Testis (tissue), 3 donors: ENCODE results near the gene ABCG1. TPM values are rescaled to one million over a fixed set of nuclear protein-coding genes. Genes with fewer than 3 reads are reported as not detected.

Experiments
- DNase-seq: peaks from one replicate; pipeline ENCODE4 v3.0.0-alpha.2; 2019
- H3K27ac ChIP-seq, 2 donors: fragments of 200-600 bp; sonication (generic); one replicate each; pipeline ENCODE4 v1.5.1; 2019
- H3K27me3 ChIP-seq: fragments of 200-600 bp; sonication (generic); one replicate; pipeline ENCODE4 v1.5.1; 2019
- H3K36me3 ChIP-seq: fragments of 200-600 bp; sonication (generic); one replicate; pipeline ENCODE4 v1.5.1; 2017; ENCODE audit warnings: low read depth; ENCODE audit errors: missing control alignments
- H3K4me1 ChIP-seq: fragments of 200-600 bp; sonication (generic); one replicate; pipeline ENCODE4 v1.5.1; 2019
- H3K4me3 ChIP-seq, 2 donors: fragments of 200-600 bp; sonication (generic); one replicate each; pipeline ENCODE4 v1.5.1; 2017 to 2019
- H3K9me3 ChIP-seq: fragments of 200-600 bp; sonication (generic); one replicate; pipeline ENCODE4 v1.5.1; 2017
- CTCF ChIP-seq, 3 experiments: fragments of 450-650 bp in 2 of 3; fragments of 200-600 bp in 1 of 3; sonication (generic) in 1 of 3; IDR thresholded peaks; one replicate each; pipeline ENCODE4 v1.5.1; 2016 to 2019; ENCODE audit warnings: antibody characterized with exemption in 3 of 3, mild to moderate bottlenecking in 2 of 3, moderate library complexity in 1 of 3
- POLR2A ChIP-seq: fragments of 450-650 bp; IDR thresholded peaks from one replicate; pipeline ENCODE4 v1.6.1; 2017; ENCODE audit warnings: antibody characterized with exemption, mild to moderate bottlenecking, moderate library complexity
- WGBS, 2 donors: methylation state at CpG; one replicate each; pipeline ENCODE4 v1.1.5; 2018; 5-methylcytosine and 5-hydroxymethylcytosine counted together
- intact Hi-C: fragments of 100-400 bp; cut with DNase I; formaldehyde crosslinking; loops from one replicate; pipeline ENCODE4 v1.15.1; 2023; ENCODE audit warnings: low total_unique reads
- polyA plus RNA-seq: library from polyadenylated mRNA; stranded (reverse); fragments of 350-450 nt; fragmentation: Illumina TruSeq; extraction: RNeasy Lipid Tissue Mini Kit (QIAGEN cat#74804); gene quantifications from one replicate; pipeline ENCODE4 v1.2.3, GENCODE V29; 2014; ENCODE audit warnings: low read depth, low replicate concordance; ENCODE audit not compliant: insufficient read depth
- total RNA-seq, 2 donors: library from RNA; depleted of rRNA; stranded (reverse); fragments of >200 nt; gene quantifications; one replicate each; pipeline ENCODE4 v1.2.3, GENCODE V29; 2016

ABCG1 gene
- total and polyA plus RNA-seq, 3 donors from 2014 or later, result 4.6 to 5.9 (median 5.1) TPM

GRCh38 chr21:42306366-42307035 is 87.6 kb downstream of the ABCG1 start:
- 80 to 87% methylated on average over 16 to 17 of the region's 17 CpGs for WGBS, 2 donors
- Histone ChIP-seq H3K4me1 (peaks cover 11% of the 10 kb centered on the region), H3K9me3 (no peaks in the 10 kb centered on the region), H3K4me3 (no peak overlapping the region), H3K27me3 (no peaks in the 10 kb centered on the region), H3K27ac (no peak overlapping the region), H3K36me3 (no peaks in the 10 kb centered on the region)
- intact Hi-C loops, result no loop called here
- TF ChIP-seq POLR2A (no peak), CTCF (IDR thresholded peaks at IDR 0.05) (no peak)
- no peak for DNase-seq

GRCh38 chr21:42307106-42307505 is 88.2 kb downstream of the ABCG1 start:
- TF ChIP-seq POLR2A (no peak), CTCF (IDR thresholded peaks at IDR 0.05) (no peak)
- H3K27me3 ChIP-seq, result no peaks in the 10 kb centered on the region

GRCh38 chr21:42308161-42308913 is 89.4 kb downstream of the ABCG1 start:
- no peak for TF ChIP-seq CTCF (IDR thresholded peaks at IDR 0.05)
- no peak for TF ChIP-seq POLR2A
- WGBS, 2 donors, result 73 to 89% methylated on average over 12 to 17 of the region's 17 CpGs
- intact Hi-C loops, result no loop called here
- Histone ChIP-seq H3K4me1 (peaks cover 28% of the 10 kb centered on the region), H3K4me3 (no peak overlapping the region), H3K27ac (no peak overlapping the region), H3K36me3 (no peaks in the 10 kb centered on the region), H3K9me3 (no peaks in the 10 kb centered on the region), H3K27me3 (no peaks in the 10 kb centered on the region)
- DNase-seq, result no peak

More at GRCh38 chr21:42307106-42307505, 88.2 kb downstream of the ABCG1 start:
- Histone ChIP-seq H3K4me1 (peaks cover 16% of the 10 kb centered on the region), H3K4me3 (no peak overlapping the region), H3K27ac (no peak overlapping the region), H3K9me3 (no peaks in the 10 kb centered on the region), H3K36me3 (no peaks in the 10 kb centered on the region)
- intact Hi-C loops, result no loop called here
- 63 to 77% methylated on average over 4 to 5 of the region's 5 CpGs for WGBS, 2 donors
- no peak for DNase-seq

GRCh38 chr21:42308914-42309752 is 90.2 kb downstream of the ABCG1 start:
- Histone ChIP-seq H3K36me3 (no peaks in the 10 kb centered on the region), H3K27me3 (no peaks in the 10 kb centered on the region), H3K4me1 (peaks cover 33% of the 10 kb centered on the region), H3K4me3 (peak overlapping the region in 1 of 2 donors; percentile 30), H3K9me3 (no peaks in the 10 kb centered on the region), H3K27ac (no peak overlapping the region)
- intact Hi-C loops, result no loop called here
- DNase-seq, result no peak
- no peak for TF ChIP-seq CTCF (IDR thresholded peaks at IDR 0.05)
- TF ChIP-seq POLR2A, result no peak
- WGBS, 2 donors, result 47 to 54% methylated on average over 23 of the region's 23 CpGs
